ENCODE measurements around the gene FLT3LG.

GRCh38 chr19:49435670-49436069 lies 38.3 kb upstream of the FLT3LG start:
- TF ChIP-seq CTCF (IDR thresholded peaks at IDR 0.05): no peak
- no peak for TF ChIP-seq POLR2AphosphoS5 (IDR thresholded peaks at IDR 0.05)
- no peak for TF ChIP-seq POLR2A (IDR thresholded peaks at IDR 0.05)
- no peak for TF ChIP-seq EP300 (IDR thresholded peaks at IDR 0.05)

All from gastroesophageal sphincter (tissue), 3 donors.